Trophoblast cell (in vitro differentiated cells and primary cell): ENCODE data around the gene ODF2.
A peak's percentile ranks its signal among the peaks of the same experiment; 100 is the strongest.
"Not testable (repeated sequence)": the region's sequence is repeated elsewhere in the genome, so short reads cannot be mapped to it uniquely, and the experiment has no call there.

Experiments used
- DNase-seq, 2 donors: peaks; one replicate each; pipeline ENCODE4 v3.0.0-alpha.2; 2016
- H2AFZ ChIP-seq: 2 replicates; pipeline ENCODE4 v1.6.1; 2013; ENCODE audit warnings: low read length, moderate library complexity, mild to moderate bottlenecking; ENCODE audit not compliant: insufficient read depth, poor library complexity
- H2AK5ac ChIP-seq: 2 replicates; pipeline ENCODE4 v1.6.1; 2013; ENCODE audit warnings: mild to moderate bottlenecking, low read length
- H2BK120ac ChIP-seq: 2 replicates; pipeline ENCODE4 v1.6.1; 2013; ENCODE audit warnings: low read length, mild to moderate bottlenecking, moderate library complexity; ENCODE audit not compliant: insufficient read depth, poor library complexity
- H2BK12ac ChIP-seq: 2 replicates; pipeline ENCODE4 v1.6.1; 2013; ENCODE audit warnings: mild to moderate bottlenecking, low read length, moderate library complexity
- H2BK5ac ChIP-seq: 2 replicates; pipeline ENCODE4 v1.6.1; 2013; ENCODE audit warnings: low read length, low read depth, moderate library complexity, mild to moderate bottlenecking; ENCODE audit not compliant: poor library complexity
- H3K14ac ChIP-seq: 2 replicates; pipeline ENCODE4 v1.6.1; 2013; ENCODE audit warnings: mild to moderate bottlenecking, low read length
- H3K18ac ChIP-seq: 2 replicates; pipeline ENCODE4 v1.6.1; 2013; ENCODE audit warnings: mild to moderate bottlenecking, low read length
- H3K23ac ChIP-seq: 2 replicates; pipeline ENCODE4 v1.6.1; 2013; ENCODE audit warnings: low read length
- H3K27ac ChIP-seq: 2 replicates; pipeline ENCODE4 v1.5.1; 2013; ENCODE audit warnings: low read depth, mild to moderate bottlenecking, inconsistent platforms, low read length, moderate library complexity
- H3K27me3 ChIP-seq: 2 replicates; pipeline ENCODE4 v1.6.1; 2013; ENCODE audit warnings: inconsistent platforms, mild to moderate bottlenecking, low read length, moderate library complexity; ENCODE audit not compliant: insufficient read depth
- H3K36me3 ChIP-seq, 2 experiments: 1 replicate in 1 of 2; 2 replicates in 1 of 2; pipeline ENCODE4 v1.6.1; 2013; ENCODE audit warnings: low read length in 2 of 2, mild to moderate bottlenecking in 2 of 2, moderate library complexity in 1 of 2; ENCODE audit not compliant: insufficient read depth in 2 of 2, control insufficient read depth in 1 of 2
- H3K4ac ChIP-seq: 2 replicates; pipeline ENCODE4 v1.6.1; 2013; ENCODE audit warnings: low read depth, mild to moderate bottlenecking, low read length, moderate library complexity
- H3K4me1 ChIP-seq, 2 experiments: 1 replicate in 1 of 2; 2 replicates in 1 of 2; pipeline ENCODE4 v1.6.1; 2013; ENCODE audit warnings: low read length in 2 of 2, mild to moderate bottlenecking in 2 of 2, moderate library complexity in 1 of 2; ENCODE audit not compliant: insufficient read depth in 2 of 2, control insufficient read depth in 1 of 2
- H3K4me2 ChIP-seq: 2 replicates; pipeline ENCODE4 v1.6.1; 2013; ENCODE audit warnings: inconsistent platforms, mild to moderate bottlenecking, low read length, moderate library complexity
- H3K4me3 ChIP-seq: 2 replicates; pipeline ENCODE4 v1.5.1; 2013; ENCODE audit warnings: mild to moderate bottlenecking, low read depth, low read length, inconsistent platforms
- H3K79me1 ChIP-seq: one replicate; pipeline ENCODE4 v1.6.1; 2013; ENCODE audit warnings: low read length
- H3K79me2 ChIP-seq: 2 replicates; pipeline ENCODE4 v1.6.1; 2013; ENCODE audit warnings: low read length, mild to moderate bottlenecking; ENCODE audit not compliant: control insufficient read depth, insufficient read depth, poor library complexity
- H3K9ac ChIP-seq: 2 replicates; pipeline ENCODE4 v1.6.1; 2013; ENCODE audit warnings: mild to moderate bottlenecking, low read length
- H3K9me3 ChIP-seq: 2 replicates; pipeline ENCODE4 v1.6.1; 2013; ENCODE audit warnings: low read depth, mild to moderate bottlenecking, control low read depth, inconsistent platforms, low read length; ENCODE audit not compliant: insufficient read depth
- H4K12ac ChIP-seq: 2 replicates; pipeline ENCODE4 v1.6.1; 2013; ENCODE audit warnings: low read depth, mild to moderate bottlenecking, low read length, moderate library complexity
- H4K8ac ChIP-seq: 2 replicates; pipeline ENCODE4 v1.6.1; 2013; ENCODE audit warnings: low read depth, mild to moderate bottlenecking, low read length, moderate library complexity
- H4K91ac ChIP-seq: one replicate; pipeline ENCODE4 v1.6.1; 2013; ENCODE audit warnings: low read depth, mild to moderate bottlenecking, low read length, moderate library complexity
- WGBS: extraction: QIAGEN DNeasy Blood & Tissue Kit; methylation state at CpG from one replicate; pipeline ENCODE4 v1.1.7; 2013; ENCODE audit warnings: missing lambda C conversion rate; ENCODE audit not compliant: insufficient read length, insufficient coverage; ENCODE audit errors: extremely low coverage; 5-methylcytosine and 5-hydroxymethylcytosine counted together

The ODF2 gene

GRCh38 chr9:128442150-128442549 is 13.7 kb upstream of the ODF2 start:
- H3K79me2 ChIP-seq = no peaks in the 10 kb centered on the region
- H3K9me3 ChIP-seq = no peaks in the 10 kb centered on the region
- H3K9ac ChIP-seq = no peak overlapping the region
- H3K4me1 ChIP-seq = no peaks in the 10 kb centered on the region
- H3K27me3 ChIP-seq = no peaks in the 10 kb centered on the region
- no peak overlapping the region for H2BK120ac ChIP-seq
- DNase-seq = no peak
- no peak overlapping the region for H3K18ac ChIP-seq
- no peak overlapping the region for H3K4me2 ChIP-seq
- no peak overlapping the region for H4K91ac ChIP-seq
- H3K36me3 ChIP-seq = peaks cover 0 to 5% of the 10 kb centered on the region in 2 experiments
- no peak overlapping the region for H2AFZ ChIP-seq
- H3K27ac ChIP-seq = no peak overlapping the region
- WGBS = no CpG with 5 or more reads among the region's 6 CpGs
- no peak overlapping the region for H2AK5ac ChIP-seq
- no peak overlapping the region for H3K14ac ChIP-seq
- no peak overlapping the region for H3K23ac ChIP-seq
- H4K12ac ChIP-seq = no peak overlapping the region
- H2BK12ac ChIP-seq = no peak overlapping the region
- no peak overlapping the region for H4K8ac ChIP-seq
- no peak overlapping the region for H3K4me3 ChIP-seq
- no peak overlapping the region for H3K4ac ChIP-seq
- no peaks in the 10 kb centered on the region for H3K79me1 ChIP-seq
- H2BK5ac ChIP-seq = no peak overlapping the region

- not testable (repeated sequence) for H3K79me1 ChIP-seq, H3K4me2 ChIP-seq, H4K12ac ChIP-seq, H4K8ac ChIP-seq, H3K27ac ChIP-seq, H2BK120ac ChIP-seq, H2BK5ac ChIP-seq, H2AFZ ChIP-seq, H3K79me2 ChIP-seq, DNase-seq, H3K36me3 ChIP-seq, H3K18ac ChIP-seq, H3K27me3 ChIP-seq, H3K23ac ChIP-seq, H3K4me1 ChIP-seq, H4K91ac ChIP-seq, H2BK12ac ChIP-seq, H3K4ac ChIP-seq, H3K4me3 ChIP-seq, H3K9ac ChIP-seq, H3K9me3 ChIP-seq, H3K14ac ChIP-seq, H2AK5ac ChIP-seq
- WGBS = no CpG with 5 or more reads among the region's 5 CpGs
Observed at GRCh38 chr9:128446505-128446904, 9.3 kb upstream of the ODF2 start.

GRCh38 chr9:128448746-128449145 is 7.1 kb upstream of the ODF2 start:
- Histone ChIP-seq H3K27me3 (no peaks in the 10 kb centered on the region), H3K4ac (no peak overlapping the region), H3K79me2 (no peaks in the 10 kb centered on the region), H2BK12ac (no peak overlapping the region), H2BK120ac (no peak overlapping the region), H2AK5ac (no peak overlapping the region), H3K14ac (no peak overlapping the region), H3K36me3 (no peaks in the 10 kb centered on the region), H3K18ac (no peak overlapping the region), H2BK5ac (no peak overlapping the region), H4K8ac (no peak overlapping the region), H3K23ac (no peak overlapping the region), H3K4me2 (no peak overlapping the region), H4K91ac (no peak overlapping the region), H3K79me1 (no peaks in the 10 kb centered on the region), H3K9ac (no peak overlapping the region), H2AFZ (no peak overlapping the region), H3K4me1 (no peaks in the 10 kb centered on the region), H3K27ac (no peak overlapping the region), H3K9me3 (no peaks in the 10 kb centered on the region), H4K12ac (no peak overlapping the region), H3K4me3 (no peak overlapping the region)
- WGBS = no CpG with 5 or more reads among the region's 2 CpGs
- no peak for DNase-seq

GRCh38 chr9:128454991-128455390 is 815 bp upstream of the ODF2 start:
- H4K8ac ChIP-seq = peak overlapping the region; percentile 26
- no peaks in the 10 kb centered on the region for H3K9me3 ChIP-seq
- WGBS = no CpG with 5 or more reads among the region's 14 CpGs
- H3K9ac ChIP-seq = no peak overlapping the region
- H4K91ac ChIP-seq = no peak overlapping the region
- peak overlapping the region; percentile 17 for H2AFZ ChIP-seq
- no peak overlapping the region for H3K14ac ChIP-seq
- peaks cover 3% of the 10 kb centered on the region for H3K79me2 ChIP-seq
- H4K12ac ChIP-seq = peak overlapping the region; percentile 12
- H3K27ac ChIP-seq = no peak overlapping the region
- peaks cover 2 to 10% of the 10 kb centered on the region in 2 experiments for H3K4me1 ChIP-seq
- no peak overlapping the region for H3K4ac ChIP-seq
- no peak overlapping the region for H2BK12ac ChIP-seq
- DNase-seq = peak; percentile 42 to 71
- no peaks in the 10 kb centered on the region for H3K27me3 ChIP-seq
- no peak overlapping the region for H3K23ac ChIP-seq
- no peak overlapping the region for H3K4me3 ChIP-seq
- H2BK5ac ChIP-seq = no peak overlapping the region
- H2AK5ac ChIP-seq = peak overlapping the region; percentile 4
- no peak overlapping the region for H3K4me2 ChIP-seq
- peaks cover 8 to 9% of the 10 kb centered on the region in 2 experiments for H3K36me3 ChIP-seq
- peaks cover 9% of the 10 kb centered on the region for H3K79me1 ChIP-seq
- no peak overlapping the region for H2BK120ac ChIP-seq
- no peak overlapping the region for H3K18ac ChIP-seq
